AG10803 (cell line): ENCODE measurements around the gene NCBP3.

ENCODE experiments used
- DNase-seq: peaks from one replicate; pipeline ENCODE4 v3.0.0; 2010; ENCODE audit warnings: low read depth
- H3K4me3 ChIP-seq: 2 replicates; pipeline ENCODE4 v1.5.1; 2011; ENCODE audit warnings: mild to moderate bottlenecking, low read length, control low read depth
- TF ChIP-seq, protein P1 (sequence below): conservative IDR thresholded peaks from 2 replicates; pipeline ENCODE4 v1.5.1; 2011; ENCODE audit warnings: mild to moderate bottlenecking, low read length, control low read depth, inconsistent platforms

The NCBP3 gene, protein sequence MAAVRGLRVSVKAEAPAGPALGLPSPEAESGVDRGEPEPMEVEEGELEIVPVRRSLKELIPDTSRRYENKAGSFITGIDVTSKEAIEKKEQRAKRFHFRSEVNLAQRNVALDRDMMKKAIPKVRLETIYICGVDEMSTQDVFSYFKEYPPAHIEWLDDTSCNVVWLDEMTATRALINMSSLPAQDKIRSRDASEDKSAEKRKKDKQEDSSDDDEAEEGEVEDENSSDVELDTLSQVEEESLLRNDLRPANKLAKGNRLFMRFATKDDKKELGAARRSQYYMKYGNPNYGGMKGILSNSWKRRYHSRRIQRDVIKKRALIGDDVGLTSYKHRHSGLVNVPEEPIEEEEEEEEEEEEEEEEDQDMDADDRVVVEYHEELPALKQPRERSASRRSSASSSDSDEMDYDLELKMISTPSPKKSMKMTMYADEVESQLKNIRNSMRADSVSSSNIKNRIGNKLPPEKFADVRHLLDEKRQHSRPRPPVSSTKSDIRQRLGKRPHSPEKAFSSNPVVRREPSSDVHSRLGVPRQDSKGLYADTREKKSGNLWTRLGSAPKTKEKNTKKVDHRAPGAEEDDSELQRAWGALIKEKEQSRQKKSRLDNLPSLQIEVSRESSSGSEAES

DNA sequence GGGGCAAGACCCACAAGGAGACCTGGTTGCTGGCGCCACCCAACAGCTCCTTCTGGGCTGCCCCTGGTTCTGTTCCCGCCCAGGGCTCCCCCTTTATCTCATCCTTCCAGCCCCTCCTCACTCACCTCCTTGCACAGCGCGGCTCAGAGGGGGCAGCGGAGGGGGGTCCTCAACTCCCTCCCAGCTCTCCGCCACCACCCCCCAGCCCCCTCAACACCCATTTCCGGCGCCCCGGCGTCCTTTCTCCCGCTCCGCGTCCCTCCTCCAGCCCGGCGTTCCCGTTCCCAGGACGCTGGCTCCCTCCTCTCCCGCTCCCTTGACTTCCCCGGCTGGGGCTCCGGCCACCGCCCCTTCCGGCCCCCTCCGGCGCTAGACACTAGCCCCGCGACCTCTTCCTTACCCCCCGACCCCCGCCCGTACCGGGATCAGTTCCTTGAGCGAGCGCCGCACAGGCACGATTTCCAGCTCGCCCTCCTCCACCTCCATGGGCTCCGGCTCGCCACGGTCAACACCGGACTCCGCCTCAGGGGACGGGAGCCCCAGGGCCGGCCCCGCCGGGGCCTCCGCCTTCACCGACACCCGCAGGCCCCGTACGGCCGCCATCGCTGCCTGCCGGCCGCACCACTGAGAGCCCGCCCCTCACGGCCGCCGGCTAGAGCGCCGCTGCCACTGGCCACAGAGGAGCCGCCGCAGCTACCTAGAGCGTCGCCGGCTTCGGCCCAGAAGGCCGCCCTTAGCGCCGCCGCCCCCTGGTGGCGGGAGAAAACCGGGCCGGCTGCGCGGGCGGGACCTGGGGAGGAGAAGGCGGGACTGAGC, at the start of gene NCBP3:
NCBP3 (minus strand) TSS at position 626 of the 816 bp plus-strand sequence; CDS start at position 603, 23 bp downstream.
- DNase-seq = peak; percentile 93
- H3K4me3 ChIP-seq = peak within 1 kb of the TSS; percentile 80
- TF ChIP-seq, protein P1, sequence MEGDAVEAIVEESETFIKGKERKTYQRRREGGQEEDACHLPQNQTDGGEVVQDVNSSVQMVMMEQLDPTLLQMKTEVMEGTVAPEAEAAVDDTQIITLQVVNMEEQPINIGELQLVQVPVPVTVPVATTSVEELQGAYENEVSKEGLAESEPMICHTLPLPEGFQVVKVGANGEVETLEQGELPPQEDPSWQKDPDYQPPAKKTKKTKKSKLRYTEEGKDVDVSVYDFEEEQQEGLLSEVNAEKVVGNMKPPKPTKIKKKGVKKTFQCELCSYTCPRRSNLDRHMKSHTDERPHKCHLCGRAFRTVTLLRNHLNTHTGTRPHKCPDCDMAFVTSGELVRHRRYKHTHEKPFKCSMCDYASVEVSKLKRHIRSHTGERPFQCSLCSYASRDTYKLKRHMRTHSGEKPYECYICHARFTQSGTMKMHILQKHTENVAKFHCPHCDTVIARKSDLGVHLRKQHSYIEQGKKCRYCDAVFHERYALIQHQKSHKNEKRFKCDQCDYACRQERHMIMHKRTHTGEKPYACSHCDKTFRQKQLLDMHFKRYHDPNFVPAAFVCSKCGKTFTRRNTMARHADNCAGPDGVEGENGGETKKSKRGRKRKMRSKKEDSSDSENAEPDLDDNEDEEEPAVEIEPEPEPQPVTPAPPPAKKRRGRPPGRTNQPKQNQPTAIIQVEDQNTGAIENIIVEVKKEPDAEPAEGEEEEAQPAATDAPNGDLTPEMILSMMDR = peak; percentile 62

DNA sequence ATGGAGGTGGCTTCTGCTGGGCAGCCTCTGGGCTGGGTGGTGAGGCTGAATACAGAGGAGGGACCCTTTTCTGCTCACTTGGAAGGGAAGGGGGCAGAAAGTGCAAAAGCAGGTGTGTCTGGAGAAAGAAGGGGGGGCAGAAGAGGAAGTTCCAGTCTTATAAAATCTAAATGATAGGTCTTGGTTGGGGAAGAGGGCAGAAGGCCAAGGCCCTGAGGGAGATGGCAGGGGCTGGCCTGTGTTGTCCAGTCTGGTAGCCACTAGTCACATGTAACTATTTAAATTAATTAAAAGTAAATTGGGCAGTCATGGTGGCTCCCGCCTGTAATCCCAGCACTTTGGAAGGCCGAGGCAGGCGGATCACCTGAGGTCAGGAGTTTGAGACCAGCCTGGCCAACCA, 49.3 kb upstream of the NCBP3 start:
- TF ChIP-seq, protein P1 = no peak
- no peak overlapping the region for H3K4me3 ChIP-seq
- no peak for DNase-seq

DNA sequence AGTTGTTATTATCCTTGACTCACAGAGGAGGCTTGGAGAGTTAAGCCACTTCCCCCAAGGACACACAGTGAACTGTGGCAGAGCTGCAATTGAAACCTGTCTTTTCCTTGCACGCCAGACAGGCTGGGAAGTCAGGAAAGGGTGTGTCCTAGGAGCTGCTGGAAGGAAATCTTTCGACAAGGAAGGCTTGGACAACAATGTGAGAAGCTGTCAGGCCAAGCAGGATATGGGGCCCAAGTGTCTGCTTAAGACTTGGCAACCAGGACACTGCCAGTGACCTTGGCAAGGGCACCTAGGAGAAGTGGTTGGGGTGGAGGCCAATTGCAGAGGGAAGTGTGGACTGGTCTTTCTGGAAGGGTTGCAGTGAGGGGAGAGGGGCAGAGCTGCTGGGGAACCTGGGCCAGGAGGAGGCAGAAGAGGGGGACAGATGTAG, 48.9 kb upstream of the NCBP3 start:
- no peak overlapping the region for H3K4me3 ChIP-seq
- DNase-seq = peak; percentile 31

DNA sequence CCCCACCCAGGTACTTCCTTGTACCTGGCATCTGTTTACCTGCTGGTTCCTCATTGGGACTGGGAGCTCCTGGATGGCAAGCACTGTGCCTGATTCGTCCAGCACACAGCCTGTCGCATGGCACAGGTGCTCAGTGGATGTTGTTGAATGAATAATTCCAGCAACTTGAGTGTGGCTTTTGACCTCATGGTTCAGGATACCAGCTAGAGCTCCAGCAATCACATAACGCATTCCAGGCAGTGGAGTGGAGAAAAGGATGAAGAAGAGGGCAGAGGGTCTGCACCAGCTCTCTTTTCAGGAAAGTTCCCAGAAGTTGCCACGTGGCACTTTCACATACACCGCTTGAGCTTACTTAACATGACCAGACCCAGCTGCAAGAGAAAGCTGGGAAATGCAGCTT, 48.1 kb upstream of the NCBP3 start:
- no peak overlapping the region for H3K4me3 ChIP-seq
- no peak for DNase-seq
- TF ChIP-seq, protein P1 = no peak

More for the DNA sequence above, 48.9 kb upstream of the NCBP3 start:
- TF ChIP-seq, protein P1 = no peak

DNA sequence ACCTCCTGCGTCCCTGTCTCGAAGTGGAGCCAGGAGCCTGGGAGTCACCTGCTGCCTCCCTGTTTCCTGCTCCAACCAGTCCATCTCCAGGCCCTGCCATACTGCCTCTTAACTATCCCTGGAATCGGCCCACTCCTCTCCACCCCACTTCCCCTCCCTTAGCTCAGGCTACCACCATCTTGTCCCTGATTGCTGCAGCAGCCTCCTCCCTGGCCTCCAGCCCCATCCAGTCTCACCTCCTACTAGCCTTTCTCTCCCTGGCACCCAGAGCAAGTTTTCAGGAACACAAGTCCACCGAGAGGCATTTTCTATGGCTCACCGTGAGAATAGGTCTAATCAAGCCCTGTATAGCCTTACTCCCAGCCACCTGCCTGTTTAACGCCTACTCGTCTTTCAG, 47.7 kb upstream of the NCBP3 start:
- TF ChIP-seq, protein P1 = no peak
- DNase-seq = no peak
- H3K4me3 ChIP-seq = no peak overlapping the region; the same call in 1 of the 2 replicates

DNA sequence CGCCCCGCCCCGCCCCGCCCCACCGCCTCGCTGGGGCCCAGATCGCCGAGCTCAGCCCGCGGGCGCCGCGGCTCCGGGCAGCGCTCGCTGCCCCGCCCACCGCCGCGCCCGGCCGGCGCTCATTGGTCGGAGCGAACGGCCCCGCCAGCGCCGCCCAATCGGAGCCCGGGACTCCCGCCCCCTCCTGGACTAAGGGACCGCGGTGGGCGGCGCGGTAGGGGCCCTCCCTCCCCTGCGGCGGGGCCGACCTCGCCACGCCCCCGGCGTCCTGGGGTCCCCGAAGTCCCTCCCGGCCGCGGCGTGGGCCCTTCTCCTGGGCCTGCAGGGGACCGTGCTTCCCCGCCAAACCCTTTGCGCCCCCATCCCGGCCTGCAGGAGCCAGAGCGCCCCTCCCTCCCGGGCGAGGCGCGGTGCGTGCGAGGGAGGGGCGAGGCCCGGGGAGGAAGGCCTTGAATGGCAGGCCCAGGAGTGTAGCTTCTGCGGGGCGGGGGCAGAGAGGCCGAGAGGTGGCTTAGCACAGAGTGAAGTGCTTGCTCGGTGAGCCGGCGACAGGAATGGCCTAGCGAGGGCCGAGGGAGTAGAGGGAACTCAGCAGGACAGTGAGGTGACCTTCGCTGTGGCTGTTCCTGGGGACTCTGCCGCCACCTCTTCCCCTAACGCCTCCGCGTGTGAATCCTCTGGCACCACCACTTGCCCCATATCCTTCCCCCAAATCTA, 47.1 kb upstream of the NCBP3 start, which contains the start of gene CAMKK1:
CAMKK1 (minus strand) TSS at position 51 of the 717 bp plus-strand sequence. CDS start 7,366 bp downstream, outside the sequence.
- peak; percentile 72 for DNase-seq
- peak within 1 kb of the TSS; percentile 65 for H3K4me3 ChIP-seq
- TF ChIP-seq, protein P1 = no peak
